ENCODE measurements around the gene CAP1.

- no peak for TF ChIP-seq CTCF (IDR thresholded peaks at IDR 0.05)
- TF ChIP-seq POLR2AphosphoS5 (IDR thresholded peaks at IDR 0.05): no peak
- no peak for TF ChIP-seq POLR2A (IDR thresholded peaks at IDR 0.05)
Measured at GRCh38 chr1:40003156-40004093, 37.1 kb upstream of the CAP1 start.
